GM18861 (cell line): Measurements from ENCODE around the gene TLE1.
"Not testable (repeated sequence)": the region's sequence is repeated elsewhere in the genome, so short reads cannot be mapped to it uniquely, and the experiment has no call there.

ENCODE experiments used
- ATAC-seq: cut with Tn5 transposase; IDR thresholded peaks from one replicate; pipeline ENCODE4 v1.9.1; 2021; ENCODE audit not compliant: unreplicated experiment

Gene TLE1

GRCh38 chr9:81689343-81690175 lies at the start of gene TLE1:
Gene TLE1, minus strand, starts transcription at chr9:81689547. Its CDS starts 1,307 bp downstream, at chr9:81688240.
- peak; percentile 69 for ATAC-seq

- no peak for ATAC-seq
Measured at GRCh38 chr9:81737871-81738507, 48.6 kb upstream of the TLE1 start.

- ATAC-seq: not testable (repeated sequence)
Measured at GRCh38 chr9:81730498-81730897, 41.2 kb upstream of the TLE1 start.

GRCh38 chr9:81729135-81729534 lies 39.8 kb upstream of the TLE1 start:
- ATAC-seq: no peak

GRCh38 chr9:81724242-81724889 lies 35.0 kb upstream of the TLE1 start:
- ATAC-seq: no peak

GRCh38 chr9:81722277-81722676 lies 32.9 kb upstream of the TLE1 start:
- ATAC-seq: no peak

- no peak for ATAC-seq
Measured at GRCh38 chr9:81720450-81721086, 31.2 kb upstream of the TLE1 start.

- ATAC-seq: no peak
Measured at GRCh38 chr9:81719972-81720371, 30.6 kb upstream of the TLE1 start.

- no peak for ATAC-seq
Measured at GRCh38 chr9:81718244-81718643, 28.9 kb upstream of the TLE1 start.

- ATAC-seq: no peak
Measured at GRCh38 chr9:81717747-81718077, 28.4 kb upstream of the TLE1 start.

- no peak for ATAC-seq
Measured at GRCh38 chr9:81717061-81717746, 27.9 kb upstream of the TLE1 start.

- no peak for ATAC-seq
Measured at GRCh38 chr9:81716409-81716808, 27.1 kb upstream of the TLE1 start.

- ATAC-seq: no peak
Measured at GRCh38 chr9:81705578-81705977, 16.2 kb upstream of the TLE1 start.

- ATAC-seq: no peak
Measured at GRCh38 chr9:81694541-81694940, 5.2 kb upstream of the TLE1 start.

- ATAC-seq: no peak
Measured at GRCh38 chr9:81693671-81694378, 4.5 kb upstream of the TLE1 start.

- no peak for ATAC-seq
Measured at GRCh38 chr9:81690251-81690851, 1.0 kb upstream of the TLE1 start.

GRCh38 chr9:81689093-81689342 lies 329 bp downstream of the TLE1 start:
- not testable (repeated sequence) for ATAC-seq

GRCh38 chr9:81688262-81689092 lies 870 bp downstream of the TLE1 start:
- not testable (repeated sequence) for ATAC-seq

- ATAC-seq: no peak
Measured at GRCh38 chr9:81687521-81688261, 1.7 kb downstream of the TLE1 start.
